GM12864 (cell line): Measurements from ENCODE around the gene SF3A2.

ENCODE experiments used
- DNase-seq: peaks from one replicate; pipeline ENCODE4 v3.0.0-alpha.2; 2011; ENCODE audit warnings: low read depth
- H3K4me3 ChIP-seq: 2 replicates; pipeline ENCODE4 v1.5.1; 2011; ENCODE audit warnings: mild to moderate bottlenecking, low read depth, low read length, control low read depth
- TF ChIP-seq, protein P1 (sequence below): IDR thresholded peaks from 2 replicates; pipeline ENCODE4 v1.5.1; 2011; ENCODE audit warnings: low read depth, mild to moderate bottlenecking, moderate library complexity, low read length, control low read depth, inconsistent platforms; ENCODE audit errors: missing control alignments

The SF3A2 gene

DNA sequence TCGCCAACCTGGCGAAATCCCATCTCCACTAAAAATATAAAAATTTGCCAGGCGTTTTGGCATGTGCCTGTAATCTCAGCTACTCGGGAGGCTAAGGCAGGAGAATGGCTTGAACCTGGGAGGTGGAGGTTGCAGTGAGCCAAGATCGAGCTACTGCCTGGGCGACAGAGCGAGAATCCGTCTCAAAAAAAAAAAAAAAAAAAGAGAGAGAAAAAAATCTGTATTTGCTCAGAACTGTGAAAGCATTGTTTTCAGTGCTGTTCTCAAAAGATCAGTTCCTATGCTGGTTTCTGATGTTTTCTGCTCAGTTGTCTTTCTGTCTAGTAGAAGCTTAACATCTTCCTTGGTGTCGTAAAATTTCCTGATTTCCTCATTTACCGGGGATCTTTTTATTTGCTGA is 2.5 kb downstream of the SF3A2 start:
- H3K4me3 ChIP-seq, result peak overlapping the region; percentile 85
- TF ChIP-seq, protein P1, sequence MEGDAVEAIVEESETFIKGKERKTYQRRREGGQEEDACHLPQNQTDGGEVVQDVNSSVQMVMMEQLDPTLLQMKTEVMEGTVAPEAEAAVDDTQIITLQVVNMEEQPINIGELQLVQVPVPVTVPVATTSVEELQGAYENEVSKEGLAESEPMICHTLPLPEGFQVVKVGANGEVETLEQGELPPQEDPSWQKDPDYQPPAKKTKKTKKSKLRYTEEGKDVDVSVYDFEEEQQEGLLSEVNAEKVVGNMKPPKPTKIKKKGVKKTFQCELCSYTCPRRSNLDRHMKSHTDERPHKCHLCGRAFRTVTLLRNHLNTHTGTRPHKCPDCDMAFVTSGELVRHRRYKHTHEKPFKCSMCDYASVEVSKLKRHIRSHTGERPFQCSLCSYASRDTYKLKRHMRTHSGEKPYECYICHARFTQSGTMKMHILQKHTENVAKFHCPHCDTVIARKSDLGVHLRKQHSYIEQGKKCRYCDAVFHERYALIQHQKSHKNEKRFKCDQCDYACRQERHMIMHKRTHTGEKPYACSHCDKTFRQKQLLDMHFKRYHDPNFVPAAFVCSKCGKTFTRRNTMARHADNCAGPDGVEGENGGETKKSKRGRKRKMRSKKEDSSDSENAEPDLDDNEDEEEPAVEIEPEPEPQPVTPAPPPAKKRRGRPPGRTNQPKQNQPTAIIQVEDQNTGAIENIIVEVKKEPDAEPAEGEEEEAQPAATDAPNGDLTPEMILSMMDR, result no peak
- DNase-seq, result no peak

DNA sequence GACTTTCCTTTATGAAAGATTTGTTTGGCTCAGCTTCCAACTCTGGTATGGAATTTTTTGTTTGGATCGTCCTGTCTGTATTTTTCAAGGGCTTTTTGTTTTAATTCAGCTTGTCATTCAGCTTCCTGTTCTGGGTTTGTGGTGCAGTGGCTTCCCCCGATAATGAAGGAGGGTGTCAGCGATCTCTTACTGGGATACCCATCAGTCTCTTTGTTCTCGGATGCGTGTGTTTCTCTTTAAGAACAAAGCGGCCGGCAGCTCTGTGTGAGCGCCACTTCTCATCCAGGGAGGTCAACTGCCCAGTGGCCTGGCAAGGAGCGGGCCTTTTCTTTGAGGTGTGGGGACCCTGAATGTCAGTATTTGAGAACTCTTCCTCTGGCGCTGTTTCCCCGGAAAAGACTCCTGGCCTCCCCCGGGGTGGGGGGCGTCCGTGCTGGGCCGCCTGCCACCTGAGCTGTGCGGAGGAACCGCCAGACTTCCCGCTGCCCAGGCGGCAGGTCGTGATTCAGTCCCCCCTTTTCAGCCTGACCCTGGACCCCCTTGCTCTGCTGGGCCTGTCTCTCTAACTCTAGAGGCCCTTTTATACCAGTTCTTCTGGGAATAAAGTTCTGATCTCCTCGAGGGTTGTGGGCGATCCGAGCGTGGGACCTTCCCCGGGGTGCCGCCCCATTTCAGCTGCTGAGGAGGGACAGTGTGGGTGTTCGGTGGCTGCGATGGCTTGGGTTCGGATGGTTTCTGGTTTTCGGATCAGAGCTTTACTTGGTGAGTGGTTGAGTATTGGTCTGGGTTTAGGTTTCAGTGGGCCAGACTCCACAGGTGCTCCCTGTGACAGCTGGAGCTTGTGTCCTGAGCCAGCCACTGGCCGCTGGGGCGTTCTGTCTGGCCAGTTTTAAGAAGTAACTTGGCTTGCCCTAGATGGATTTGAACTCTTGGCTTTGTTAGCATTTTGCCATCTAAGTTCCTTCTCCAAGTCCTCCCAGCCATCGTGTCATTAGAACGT is 3.4 kb downstream of the SF3A2 start:
- DNase-seq, result no peak
- TF ChIP-seq, protein P1, result no peak
- H3K4me3 ChIP-seq, result peak overlapping the region; percentile 85

DNA sequence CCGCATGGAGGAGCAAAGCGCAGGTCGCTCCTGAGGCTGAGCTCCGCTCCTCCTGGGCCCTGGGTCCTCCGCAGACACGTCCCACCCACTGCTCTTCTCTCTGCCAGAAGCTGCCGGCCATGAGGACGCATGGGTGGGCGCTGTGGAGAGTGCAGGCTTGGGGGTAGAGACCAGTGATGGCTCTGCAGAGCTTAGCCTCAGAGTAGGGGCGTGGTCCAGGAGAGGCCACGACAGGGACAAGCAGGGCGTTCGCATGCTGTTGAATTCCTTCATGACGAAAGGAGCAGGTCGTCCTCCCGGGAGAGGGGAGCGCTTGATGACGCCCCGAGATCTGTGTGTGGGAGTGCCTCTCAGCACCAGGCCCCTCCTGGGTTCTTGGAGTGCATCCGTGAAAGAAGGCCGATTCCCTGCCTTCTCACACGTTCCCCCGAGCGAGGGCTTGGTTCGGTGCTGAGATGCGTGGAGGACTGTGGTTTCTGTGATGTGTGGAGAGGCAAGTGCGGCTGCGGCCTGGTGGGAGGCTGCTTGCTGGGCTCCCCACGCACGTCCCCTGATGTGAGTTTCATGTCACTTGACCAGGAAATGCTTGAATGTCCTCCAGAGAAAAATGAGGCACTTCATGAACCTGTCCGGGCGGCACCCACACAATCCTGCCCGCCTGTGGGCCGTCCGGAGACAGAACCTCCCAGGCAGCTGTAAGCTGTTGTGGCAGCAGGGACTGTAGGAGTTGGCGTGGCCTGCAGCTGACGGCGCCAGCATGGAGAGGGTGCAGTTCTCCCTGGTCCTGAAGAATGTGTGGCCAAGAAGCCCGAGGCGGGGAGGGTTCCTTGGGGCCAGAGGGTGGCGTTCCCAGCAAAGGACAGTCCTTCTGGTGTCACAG is 4.5 kb downstream of the SF3A2 start:
- no peak for DNase-seq
- no peak overlapping the region for H3K4me3 ChIP-seq
- TF ChIP-seq, protein P1, result no peak

DNA sequence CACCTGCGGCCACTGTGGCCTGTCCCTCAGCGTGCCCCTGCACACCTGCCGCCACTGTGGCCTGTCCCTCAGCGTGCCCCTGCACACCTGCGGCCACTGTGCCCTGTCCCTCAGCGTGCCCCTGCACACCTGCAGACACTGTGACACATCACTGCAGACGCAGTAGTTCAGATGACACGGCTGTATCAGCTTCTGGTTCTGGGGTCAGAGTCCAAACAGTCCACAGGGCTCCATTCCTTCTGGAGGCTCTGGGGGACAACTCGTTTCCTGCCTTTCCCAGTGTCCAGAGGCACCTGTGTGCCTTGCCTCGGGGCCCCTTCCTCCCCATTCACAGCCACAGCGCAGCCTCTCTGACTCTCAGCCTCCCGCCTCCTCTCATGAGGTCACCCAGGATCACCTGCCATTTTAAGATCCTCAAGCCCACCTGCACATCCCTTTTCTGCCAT is 5.5 kb downstream of the SF3A2 start:
- no peak overlapping the region for H3K4me3 ChIP-seq
- DNase-seq, result no peak
- TF ChIP-seq, protein P1, result no peak

DNA sequence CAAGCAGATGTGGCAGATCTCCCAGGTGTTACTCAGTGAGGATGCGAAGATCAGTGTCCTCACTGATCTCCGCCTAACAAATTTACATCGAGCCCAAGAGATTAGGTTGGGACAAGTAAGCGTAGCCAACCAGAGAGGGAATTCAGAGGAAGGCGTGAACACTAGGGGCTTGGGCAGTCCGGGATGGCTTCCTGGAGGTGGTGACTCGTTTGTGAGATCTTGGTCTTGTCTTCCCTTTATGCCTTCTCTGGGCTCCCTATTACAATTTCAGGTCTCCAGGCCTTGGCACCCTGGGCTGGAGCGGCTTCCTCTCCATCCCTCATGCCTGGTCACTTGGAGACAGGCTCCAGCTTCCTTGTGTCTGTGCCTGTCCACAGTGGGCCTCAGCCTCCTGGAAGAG is 6.2 kb downstream of the SF3A2 start:
- DNase-seq, result no peak
- TF ChIP-seq, protein P1, result no peak
- H3K4me3 ChIP-seq, result no peak overlapping the region

DNA sequence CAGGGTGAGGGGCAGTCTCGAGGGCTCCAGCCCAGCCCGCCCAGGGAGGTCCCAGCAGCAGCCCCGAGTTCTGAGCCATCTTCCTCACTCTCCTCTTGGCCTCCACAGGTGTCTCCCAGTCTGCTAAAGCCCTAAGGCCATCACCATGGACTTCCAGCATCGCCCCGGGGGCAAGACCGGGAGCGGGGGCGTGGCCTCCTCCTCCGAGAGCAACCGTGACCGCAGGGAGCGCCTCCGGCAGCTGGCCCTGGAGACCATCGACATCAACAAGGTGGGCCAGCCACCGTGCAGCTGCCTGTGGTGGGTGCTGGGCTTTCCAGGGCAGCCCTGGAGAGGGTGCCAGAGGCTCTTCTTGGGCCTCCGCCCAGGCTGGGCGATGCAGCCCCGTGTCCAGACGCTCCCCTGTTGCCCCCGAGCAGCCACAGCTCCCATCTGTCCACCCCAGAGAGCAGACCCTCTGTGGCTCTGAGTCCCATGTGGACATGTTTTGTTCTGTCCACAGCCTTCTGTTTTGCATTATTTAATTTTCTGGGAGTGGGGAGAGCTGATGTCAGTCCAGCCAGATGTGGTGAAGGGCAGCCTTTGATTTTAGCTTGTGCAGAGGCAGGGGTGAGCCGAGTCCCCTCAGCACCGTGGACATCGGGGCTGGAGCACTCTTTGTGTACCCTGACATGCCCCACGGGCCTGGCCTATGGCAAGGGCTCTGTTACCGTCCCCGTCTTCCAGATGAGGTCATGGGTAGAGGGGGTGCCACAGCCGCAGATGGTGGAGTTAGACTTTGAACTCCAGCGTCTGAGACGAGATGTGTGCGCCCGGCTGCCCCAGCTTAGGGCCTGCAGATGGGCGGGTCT is 6.9 kb downstream of the SF3A2 start:
- H3K4me3 ChIP-seq, result no peak overlapping the region
- DNase-seq, result no peak
- TF ChIP-seq, protein P1, result no peak
